ENCODE measurements around the gene LAMTOR3. TPM values are rescaled to one million over a fixed set of nuclear protein-coding genes. Genes with fewer than 3 reads are reported as not detected.
"Not testable (repeated sequence)": the region's sequence is repeated elsewhere in the genome, so short reads cannot be mapped to it uniquely, and the experiment has no call there.

LAMTOR3 gene
- polyA plus RNA-seq, 1 donor, result 29.6 TPM

DNA sequence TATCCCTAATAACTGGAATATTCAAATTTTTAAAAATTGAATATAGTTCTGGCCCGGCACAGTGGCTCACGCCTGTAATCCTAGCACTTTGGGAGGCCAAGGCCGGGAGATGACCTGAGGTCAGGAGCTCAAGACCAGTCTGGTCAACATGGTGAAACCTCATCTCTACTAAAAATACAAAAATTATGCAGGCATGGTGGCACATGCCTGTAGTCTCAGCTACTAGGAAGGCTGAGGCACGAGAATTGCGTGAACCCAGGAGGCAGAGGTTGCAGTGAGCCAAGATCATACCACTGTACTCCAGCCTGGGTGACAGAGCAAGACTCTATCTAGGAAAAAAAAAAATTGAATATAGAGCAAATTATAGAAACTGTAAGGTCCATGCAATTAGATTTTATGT, 64.2 kb downstream of the LAMTOR3 start:
- not testable (repeated sequence) for DNase-seq (ENCODE audit: low read depth)

- no peak for DNase-seq (ENCODE audit: low read depth)
Observed at GRCh38 chr4:99828477-99828876, 65.8 kb downstream of the LAMTOR3 start.

Other genes starting within 250 kb of the LAMTOR3 start
- 111 TPM for gene C4orf54, start 236.6 kb downstream of the LAMTOR3 start, polyA plus RNA-seq (ENCODE audit: insufficient read length)
- gene DAPP1, start 77.6 kb downstream of the LAMTOR3 start, polyA plus RNA-seq (ENCODE audit: insufficient read length), result 2.3 TPM
- 18.8 TPM for gene DNAJB14, start 52.2 kb upstream of the LAMTOR3 start, polyA plus RNA-seq (ENCODE audit: insufficient read length)
- gene H2AZ1, start 55.8 kb upstream of the LAMTOR3 start, polyA plus RNA-seq (ENCODE audit: insufficient read length), result 156 TPM

Measured in forelimb muscle (tissue), 1 donor.